ENCODE measurements around the gene AMOTL2.

The AMOTL2 gene

GRCh38 chr3:134378384-134378783 is 4.1 kb upstream of the AMOTL2 start:
- DNase-seq: no peak

- no peak for DNase-seq
Observed at GRCh38 chr3:134377896-134378295, 3.6 kb upstream of the AMOTL2 start.

- DNase-seq: no peak
Observed at GRCh38 chr3:134376786-134377426, 2.7 kb upstream of the AMOTL2 start.

GRCh38 chr3:134376385-134376765 is 2.1 kb upstream of the AMOTL2 start:
- no peak for DNase-seq

- DNase-seq: no peak
Observed at GRCh38 chr3:134375582-134376384, 1.5 kb upstream of the AMOTL2 start.

- no peak for DNase-seq
Observed at GRCh38 chr3:134374791-134375581, 739 bp upstream of the AMOTL2 start.

- DNase-seq: no peak
Observed at GRCh38 chr3:134373271-134374104, 759 bp downstream of the AMOTL2 start.

- no peak for DNase-seq
Observed at GRCh38 chr3:134372396-134373270, 1.6 kb downstream of the AMOTL2 start.

GRCh38 chr3:134371542-134372324 is 2.5 kb downstream of the AMOTL2 start:
- no peak for DNase-seq

- DNase-seq: no peak
Observed at GRCh38 chr3:134370611-134371531, 3.4 kb downstream of the AMOTL2 start.

- no peak for DNase-seq
Observed at GRCh38 chr3:134369861-134370596, 4.2 kb downstream of the AMOTL2 start.

GRCh38 chr3:134369231-134369741 is 5.0 kb downstream of the AMOTL2 start:
- no peak for DNase-seq

GRCh38 chr3:134368751-134369105 is 5.5 kb downstream of the AMOTL2 start:
- no peak for DNase-seq

- DNase-seq: no peak
Observed at GRCh38 chr3:134367869-134368750, 6.1 kb downstream of the AMOTL2 start.

- DNase-seq: no peak
Observed at GRCh38 chr3:134366928-134367811, 7.1 kb downstream of the AMOTL2 start.

- no peak for DNase-seq
Observed at GRCh38 chr3:134366221-134366927, 7.9 kb downstream of the AMOTL2 start.

Data from NCI-H187 (cell line).